A549 (cell line): ENCODE data around the gene YPEL1.

Source experiments
- BHLHE40 ChIP-seq: IDR thresholded peaks from 2 replicates; pipeline ENCODE4 v1.6.1; 2012; ENCODE audit warnings: low read depth, low read length, inconsistent platforms
- CHD2 ChIP-seq: fragments of 150-350 bp; IDR thresholded peaks from 2 replicates; pipeline ENCODE4 v1.6.1; 2014; ENCODE audit warnings: low read length; ENCODE audit not compliant: partially characterized antibody
- CTCF ChIP-seq: fragments of >200 bp; sonication (Bioruptor Twin); formaldehyde crosslinking; IDR thresholded peaks from 3 replicates; pipeline ENCODE4 v1.5.1; 2016
- EP300 ChIP-seq, 2 experiments: fragments of >200 bp; sonication (Bioruptor Twin); formaldehyde crosslinking; IDR thresholded peaks; 2 replicates in 1 of 2; 3 replicates in 1 of 2; pipeline ENCODE4 v1.6.1; 2016 to 2017
- ESRRA ChIP-seq: fragments of 150-350 bp; IDR thresholded peaks from 2 replicates; pipeline ENCODE4 v1.6.1; 2014; ENCODE audit warnings: mild to moderate bottlenecking, low read length, borderline replicate concordance
- HEYL ChIP-seq: fragments of 250-450 bp; sonication (Bioruptor Pico); IDR thresholded peaks from 2 replicates; pipeline ENCODE4 v1.8.0; 2021; ENCODE audit warnings: mild to moderate bottlenecking, moderate library complexity
- MAX ChIP-seq: IDR thresholded peaks from 2 replicates; pipeline ENCODE4 v1.6.1; 2012
- MYC ChIP-seq: IDR thresholded peaks from 2 replicates; pipeline ENCODE4 v1.6.1; 2012; ENCODE audit warnings: mild to moderate bottlenecking, inconsistent platforms, low read length, improper control_type of control experiment, borderline replicate concordance
- POLR2A ChIP-seq: IDR thresholded peaks from 2 replicates; pipeline ENCODE4 v1.6.1; 2012; ENCODE audit warnings: mild to moderate bottlenecking, low read length
- RCOR1 ChIP-seq: fragments of 150-350 bp; IDR thresholded peaks from 2 replicates; pipeline ENCODE4 v1.6.1; 2014; ENCODE audit warnings: antibody characterized with exemption, low read length, low read depth
- TF ChIP-seq, protein P1 (sequence below): fragments of 150-350 bp; IDR thresholded peaks from 2 replicates; pipeline ENCODE4 v1.6.1; 2014; ENCODE audit warnings: low read depth, mild to moderate bottlenecking, low read length

GRCh38 chr22:21712751-21713427 lies 22.7 kb downstream of the YPEL1 start:
- TF ChIP-seq CTCF = peak; percentile 57
- TF ChIP-seq, protein P1, sequence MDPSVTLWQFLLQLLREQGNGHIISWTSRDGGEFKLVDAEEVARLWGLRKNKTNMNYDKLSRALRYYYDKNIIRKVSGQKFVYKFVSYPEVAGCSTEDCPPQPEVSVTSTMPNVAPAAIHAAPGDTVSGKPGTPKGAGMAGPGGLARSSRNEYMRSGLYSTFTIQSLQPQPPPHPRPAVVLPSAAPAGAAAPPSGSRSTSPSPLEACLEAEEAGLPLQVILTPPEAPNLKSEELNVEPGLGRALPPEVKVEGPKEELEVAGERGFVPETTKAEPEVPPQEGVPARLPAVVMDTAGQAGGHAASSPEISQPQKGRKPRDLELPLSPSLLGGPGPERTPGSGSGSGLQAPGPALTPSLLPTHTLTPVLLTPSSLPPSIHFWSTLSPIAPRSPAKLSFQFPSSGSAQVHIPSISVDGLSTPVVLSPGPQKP = no peak
- no peak for TF ChIP-seq MYC
- 0 out of 2 replicates have a peak, but pooled peaks have one; percentile 28 for TF ChIP-seq MAX
- TF ChIP-seq RCOR1 = no peak
- TF ChIP-seq POLR2A = no peak
- TF ChIP-seq BHLHE40 = no peak
- no peak for TF ChIP-seq CHD2
- TF ChIP-seq EP300 (IDR thresholded peaks at IDR 0.05) = no peak
- no peak for TF ChIP-seq HEYL (CRISPR knock-in tag)
- no peak for TF ChIP-seq ESRRA
